NT2/D1 (cell line): ENCODE measurements around the gene MGAT2.

Experiments
- SUZ12 ChIP-seq: IDR thresholded peaks from 2 replicates; pipeline ENCODE4 v1.6.1; 2011; ENCODE audit not compliant: insufficient read length, insufficient read depth; ENCODE audit errors: extremely low read depth
- YY1 ChIP-seq: IDR thresholded peaks from 2 replicates; pipeline ENCODE4 v1.6.1; 2011; ENCODE audit not compliant: insufficient read length, insufficient read depth

DNA sequence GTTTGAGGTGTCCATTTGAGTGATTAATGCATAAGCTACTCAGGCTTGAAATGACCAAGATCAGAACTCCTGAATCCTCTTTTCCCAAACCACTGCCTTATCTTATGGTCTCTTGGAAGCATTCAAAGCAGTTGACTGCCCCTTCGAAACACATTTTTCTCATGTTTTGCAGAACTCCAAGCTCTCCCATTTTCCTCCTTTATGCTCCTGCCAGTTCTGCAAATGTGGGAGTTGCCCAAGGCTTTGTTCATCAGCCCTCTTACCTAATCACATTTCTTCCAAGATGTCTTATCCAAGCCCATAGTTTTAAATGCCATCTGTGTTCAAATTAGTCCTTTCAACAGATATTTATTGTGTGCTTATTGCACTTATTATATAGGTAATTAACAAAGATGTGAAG is 16.3 kb downstream of the MGAT2 start:
- TF ChIP-seq SUZ12 (no peak), YY1 (no peak)
